ENCODE measurements around the gene TTLL10.

Gene TTLL10

DNA sequence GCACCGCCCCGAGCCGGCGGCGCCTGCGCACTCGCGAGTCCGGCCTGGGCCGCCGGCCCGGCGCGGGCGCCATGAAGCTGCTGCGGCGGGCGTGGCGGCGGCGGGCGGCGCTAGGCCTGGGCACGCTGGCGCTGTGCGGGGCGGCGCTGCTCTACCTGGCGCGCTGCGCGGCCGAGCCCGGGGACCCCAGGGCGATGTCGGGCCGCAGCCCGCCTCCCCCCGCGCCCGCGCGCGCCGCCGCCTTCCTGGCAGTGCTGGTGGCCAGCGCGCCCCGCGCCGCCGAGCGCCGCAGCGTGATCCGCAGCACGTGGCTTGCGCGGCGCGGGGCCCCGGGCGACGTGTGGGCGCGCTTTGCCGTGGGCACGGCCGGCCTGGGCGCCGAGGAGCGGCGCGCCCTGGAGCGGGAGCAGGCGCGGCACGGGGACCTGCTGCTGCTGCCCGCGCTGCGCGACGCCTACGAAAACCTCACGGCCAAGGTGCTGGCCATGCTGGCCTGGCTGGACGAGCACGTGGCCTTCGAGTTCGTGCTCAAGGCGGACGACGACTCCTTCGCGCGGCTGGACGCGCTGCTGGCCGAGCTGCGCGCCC, 58.6 kb downstream of the TTLL10 start, which contains the start of gene B3GALT6:
TSS of gene B3GALT6 (plus strand) at position 30 of the 588 bp plus-strand sequence. CDS start at position 72, 42 bp downstream.
- peak within 1 kb of the TSS; percentile 87 for H3K4me2 ChIP-seq (ENCODE audit: low read depth, low read length, poor library complexity, severe bottlenecking)
- peaks cover 4% of the 10 kb centered on the region; the same call in 1 of the 2 replicates for H3K36me3 ChIP-seq (ENCODE audit: insufficient read depth, low read length)
- H3K4me1 ChIP-seq (ENCODE audit: insufficient read depth, low read length, poor library complexity, severe bottlenecking): peaks cover 25% of the 10 kb centered on the region
- peak within 1 kb of the TSS; percentile 87 for H2AFZ ChIP-seq (ENCODE audit: low read length)
- no peaks in the 10 kb centered on the region for H3K9me3 ChIP-seq (ENCODE audit: insufficient read depth, low read depth, low read length)
- TF ChIP-seq, protein P1, sequence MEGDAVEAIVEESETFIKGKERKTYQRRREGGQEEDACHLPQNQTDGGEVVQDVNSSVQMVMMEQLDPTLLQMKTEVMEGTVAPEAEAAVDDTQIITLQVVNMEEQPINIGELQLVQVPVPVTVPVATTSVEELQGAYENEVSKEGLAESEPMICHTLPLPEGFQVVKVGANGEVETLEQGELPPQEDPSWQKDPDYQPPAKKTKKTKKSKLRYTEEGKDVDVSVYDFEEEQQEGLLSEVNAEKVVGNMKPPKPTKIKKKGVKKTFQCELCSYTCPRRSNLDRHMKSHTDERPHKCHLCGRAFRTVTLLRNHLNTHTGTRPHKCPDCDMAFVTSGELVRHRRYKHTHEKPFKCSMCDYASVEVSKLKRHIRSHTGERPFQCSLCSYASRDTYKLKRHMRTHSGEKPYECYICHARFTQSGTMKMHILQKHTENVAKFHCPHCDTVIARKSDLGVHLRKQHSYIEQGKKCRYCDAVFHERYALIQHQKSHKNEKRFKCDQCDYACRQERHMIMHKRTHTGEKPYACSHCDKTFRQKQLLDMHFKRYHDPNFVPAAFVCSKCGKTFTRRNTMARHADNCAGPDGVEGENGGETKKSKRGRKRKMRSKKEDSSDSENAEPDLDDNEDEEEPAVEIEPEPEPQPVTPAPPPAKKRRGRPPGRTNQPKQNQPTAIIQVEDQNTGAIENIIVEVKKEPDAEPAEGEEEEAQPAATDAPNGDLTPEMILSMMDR (conservative IDR thresholded peaks at IDR 0.05; ENCODE audit: low read length): no peak
- TF ChIP-seq EZH2phosphoT487 (IDR thresholded peaks at IDR 0.05; ENCODE audit: borderline replicate concordance): no peak
- peaks cover 18% of the 10 kb centered on the region for H4K20me1 ChIP-seq (ENCODE audit: insufficient read depth, low read length, poor library complexity, severe bottlenecking)
- peak within 1 kb of the TSS; percentile 99 for H3K9ac ChIP-seq (ENCODE audit: low read depth, low read length, poor library complexity, severe bottlenecking)
- peak within 1 kb of the TSS; percentile 97 for H3K4me3 ChIP-seq (ENCODE audit: low read length, poor library complexity, severe bottlenecking)
- H3K9me2 ChIP-seq (replicated peaks; ENCODE audit: low read depth, low read length): no peaks in the 10 kb centered on the region
- no peaks in the 10 kb centered on the region for H3F3A ChIP-seq (ENCODE audit: low read depth)
- H3K79me2 ChIP-seq (ENCODE audit: insufficient read depth, low read length): peaks cover 75% of the 10 kb centered on the region
- no peaks in the 10 kb centered on the region for H3K27me3 ChIP-seq (ENCODE audit: insufficient read depth, low read length, poor library complexity, severe bottlenecking)

DNA sequence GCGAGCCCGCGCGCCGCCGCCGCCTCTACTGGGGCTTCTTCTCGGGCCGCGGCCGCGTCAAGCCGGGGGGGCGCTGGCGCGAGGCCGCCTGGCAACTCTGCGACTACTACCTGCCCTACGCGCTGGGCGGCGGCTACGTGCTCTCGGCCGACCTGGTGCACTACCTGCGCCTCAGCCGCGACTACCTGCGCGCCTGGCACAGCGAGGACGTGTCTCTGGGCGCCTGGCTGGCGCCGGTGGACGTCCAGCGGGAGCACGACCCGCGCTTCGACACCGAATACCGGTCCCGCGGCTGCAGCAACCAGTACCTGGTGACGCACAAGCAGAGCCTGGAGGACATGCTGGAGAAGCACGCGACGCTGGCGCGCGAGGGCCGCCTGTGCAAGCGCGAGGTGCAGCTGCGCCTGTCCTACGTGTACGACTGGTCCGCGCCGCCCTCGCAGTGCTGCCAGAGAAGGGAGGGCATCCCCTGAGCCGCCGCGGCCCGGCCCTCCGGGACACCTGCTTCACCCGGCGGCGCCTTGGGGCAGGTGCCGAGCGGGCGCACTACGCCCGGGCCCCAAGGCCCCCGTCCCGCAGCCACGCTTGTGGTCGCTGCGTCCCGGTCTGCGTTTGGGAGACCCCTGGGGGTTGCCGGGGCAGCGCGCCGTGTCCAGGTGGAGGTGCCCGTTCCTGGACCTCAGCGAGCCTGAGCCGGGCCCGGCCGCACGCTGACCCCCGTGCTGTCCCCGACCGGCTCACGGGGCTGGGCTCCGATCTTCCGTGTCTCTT, 59.3 kb downstream of the TTLL10 start:
- H3K4me2 ChIP-seq (ENCODE audit: low read depth, low read length, poor library complexity, severe bottlenecking): peak overlapping the region; percentile 87
- peaks cover 68% of the 10 kb centered on the region for H3K79me2 ChIP-seq (ENCODE audit: insufficient read depth, low read length)
- H3K27me3 ChIP-seq (ENCODE audit: insufficient read depth, low read length, poor library complexity, severe bottlenecking): no peaks in the 10 kb centered on the region
- TF ChIP-seq, protein P1 (conservative IDR thresholded peaks at IDR 0.05; ENCODE audit: low read length): no peak
- no peak for TF ChIP-seq EZH2phosphoT487 (IDR thresholded peaks at IDR 0.05; ENCODE audit: borderline replicate concordance)
- H3F3A ChIP-seq (ENCODE audit: low read depth): no peaks in the 10 kb centered on the region
- H3K9me2 ChIP-seq (replicated peaks; ENCODE audit: low read depth, low read length): no peaks in the 10 kb centered on the region
- H4K20me1 ChIP-seq (ENCODE audit: insufficient read depth, low read length, poor library complexity, severe bottlenecking): peaks cover 18% of the 10 kb centered on the region
- peak overlapping the region; percentile 66 for H3K9ac ChIP-seq (ENCODE audit: low read depth, low read length, poor library complexity, severe bottlenecking)
- H3K4me3 ChIP-seq (ENCODE audit: low read length, poor library complexity, severe bottlenecking): peak overlapping the region; percentile 72
- H3K36me3 ChIP-seq (ENCODE audit: insufficient read depth, low read length): peaks cover 4% of the 10 kb centered on the region; the same call in 1 of the 2 replicates
- H3K9me3 ChIP-seq (ENCODE audit: insufficient read depth, low read depth, low read length): no peaks in the 10 kb centered on the region
- H3K4me1 ChIP-seq (ENCODE audit: insufficient read depth, low read length, poor library complexity, severe bottlenecking): peaks cover 25% of the 10 kb centered on the region
- no peak overlapping the region for H2AFZ ChIP-seq (ENCODE audit: low read length)

DNA sequence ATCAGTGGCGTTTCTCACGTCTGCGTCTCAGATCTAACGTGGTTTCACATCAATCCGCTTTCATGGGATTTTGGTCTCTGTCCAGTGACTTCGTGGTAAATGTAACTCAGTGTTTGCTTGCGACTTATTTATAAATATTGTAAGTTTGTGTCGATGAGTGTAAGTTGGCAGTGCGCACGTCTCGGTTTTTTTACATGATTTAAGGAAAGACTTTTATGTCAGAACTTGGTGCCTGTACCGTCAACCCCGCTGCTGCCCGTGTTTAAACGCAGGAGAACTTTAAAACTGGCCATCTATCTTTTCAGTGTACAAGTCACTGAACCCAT, 59.9 kb downstream of the TTLL10 start:
- Histone ChIP-seq H3K9ac (ENCODE audit: low read depth, low read length, poor library complexity, severe bottlenecking) (peak overlapping the region; percentile 66), H3K27me3 (ENCODE audit: insufficient read depth, low read length, poor library complexity, severe bottlenecking) (no peaks in the 10 kb centered on the region), H3K4me1 (ENCODE audit: insufficient read depth, low read length, poor library complexity, severe bottlenecking) (peaks cover 23% of the 10 kb centered on the region), H4K20me1 (ENCODE audit: insufficient read depth, low read length, poor library complexity, severe bottlenecking) (peaks cover 13% of the 10 kb centered on the region), H3K79me2 (ENCODE audit: insufficient read depth, low read length) (peaks cover 62% of the 10 kb centered on the region), H3K4me2 (ENCODE audit: low read depth, low read length, poor library complexity, severe bottlenecking) (peak overlapping the region; percentile 87), H3K9me2 (replicated peaks; ENCODE audit: low read depth, low read length) (no peaks in the 10 kb centered on the region), H2AFZ (ENCODE audit: low read length) (no peak overlapping the region), H3F3A (ENCODE audit: low read depth) (no peaks in the 10 kb centered on the region), H3K9me3 (ENCODE audit: insufficient read depth, low read depth, low read length) (no peaks in the 10 kb centered on the region), H3K36me3 (ENCODE audit: insufficient read depth, low read length) (peaks cover under 1% of the 10 kb centered on the region; the same call in 1 of the 2 replicates), H3K4me3 (ENCODE audit: low read length, poor library complexity, severe bottlenecking) (peak overlapping the region; percentile 72)
- TF ChIP-seq, protein P1 (conservative IDR thresholded peaks at IDR 0.05; ENCODE audit: low read length): no peak
- TF ChIP-seq EZH2phosphoT487 (IDR thresholded peaks at IDR 0.05; ENCODE audit: borderline replicate concordance): no peak

Measured in Loucy (cell line).